KMS-11 (cell line): ENCODE measurements around the gene TOMM20.

Experiments
- H2AFZ ChIP-seq: fragments of 200-600 bp; sonication (generic); 2 replicates; pipeline ENCODE4 v1.6.1; 2016; ENCODE audit warnings: antibody characterized with exemption, mixed run types, low read depth
- H3K27ac ChIP-seq: fragments of 200-600 bp; sonication (generic); 2 replicates; pipeline ENCODE4 v1.6.1; 2016; ENCODE audit warnings: mild to moderate bottlenecking, mixed run types
- H3K27me3 ChIP-seq: fragments of 200-600 bp; sonication (generic); 2 replicates; pipeline ENCODE4 v1.6.1; 2017; ENCODE audit warnings: mild to moderate bottlenecking, low read depth, mixed run types, moderate library complexity; ENCODE audit not compliant: insufficient read depth
- H3K36me3 ChIP-seq: fragments of 200-600 bp; sonication (generic); 2 replicates; pipeline ENCODE4 v1.6.1; 2017; ENCODE audit warnings: mild to moderate bottlenecking, mixed run types; ENCODE audit not compliant: insufficient read depth
- H3K4me1 ChIP-seq: fragments of 200-600 bp; sonication (generic); 2 replicates; pipeline ENCODE4 v1.6.1; 2016; ENCODE audit warnings: mild to moderate bottlenecking, low read depth, mixed run types; ENCODE audit not compliant: poor library complexity, severe bottlenecking
- H3K4me2 ChIP-seq: fragments of 200-600 bp; sonication (generic); 2 replicates; pipeline ENCODE4 v1.7.0; 2016; ENCODE audit warnings: mild to moderate bottlenecking, mixed run types
- H3K4me3 ChIP-seq: fragments of 200-600 bp; sonication (generic); IDR thresholded peaks from 2 replicates; pipeline ENCODE4 v1.6.1; 2017; ENCODE audit warnings: low read depth, low read length, mixed read lengths; ENCODE audit not compliant: insufficient read depth
- H3K79me2 ChIP-seq: fragments of 200-600 bp; sonication (generic); 2 replicates; pipeline ENCODE4 v1.6.1; 2016; ENCODE audit warnings: low read depth, mixed run types; ENCODE audit not compliant: insufficient read depth
- H3K9ac ChIP-seq: fragments of 200-600 bp; sonication (generic); 2 replicates; pipeline ENCODE4 v1.6.1; 2016; ENCODE audit warnings: mild to moderate bottlenecking, mixed run types
- H4K20me1 ChIP-seq: fragments of 200-600 bp; sonication (generic); 2 replicates; pipeline ENCODE4 v1.6.1; 2016; ENCODE audit warnings: mild to moderate bottlenecking, mixed run types; ENCODE audit not compliant: insufficient read depth
- TF ChIP-seq, protein P1 (sequence below): fragments of 200-600 bp; sonication (generic); conservative IDR thresholded peaks from 2 replicates; pipeline ENCODE4 v1.6.1; 2017; ENCODE audit warnings: low read depth, mild to moderate bottlenecking, antibody characterized with exemption, low read length, moderate library complexity, mixed read lengths

The TOMM20 gene

GRCh38 chr1:235145639-235146038 lies 17.0 kb upstream of the TOMM20 start:
- no peak overlapping the region for H3K4me3 ChIP-seq
- H3K4me1 ChIP-seq = peaks cover 5% of the 10 kb centered on the region
- TF ChIP-seq, protein P1, sequence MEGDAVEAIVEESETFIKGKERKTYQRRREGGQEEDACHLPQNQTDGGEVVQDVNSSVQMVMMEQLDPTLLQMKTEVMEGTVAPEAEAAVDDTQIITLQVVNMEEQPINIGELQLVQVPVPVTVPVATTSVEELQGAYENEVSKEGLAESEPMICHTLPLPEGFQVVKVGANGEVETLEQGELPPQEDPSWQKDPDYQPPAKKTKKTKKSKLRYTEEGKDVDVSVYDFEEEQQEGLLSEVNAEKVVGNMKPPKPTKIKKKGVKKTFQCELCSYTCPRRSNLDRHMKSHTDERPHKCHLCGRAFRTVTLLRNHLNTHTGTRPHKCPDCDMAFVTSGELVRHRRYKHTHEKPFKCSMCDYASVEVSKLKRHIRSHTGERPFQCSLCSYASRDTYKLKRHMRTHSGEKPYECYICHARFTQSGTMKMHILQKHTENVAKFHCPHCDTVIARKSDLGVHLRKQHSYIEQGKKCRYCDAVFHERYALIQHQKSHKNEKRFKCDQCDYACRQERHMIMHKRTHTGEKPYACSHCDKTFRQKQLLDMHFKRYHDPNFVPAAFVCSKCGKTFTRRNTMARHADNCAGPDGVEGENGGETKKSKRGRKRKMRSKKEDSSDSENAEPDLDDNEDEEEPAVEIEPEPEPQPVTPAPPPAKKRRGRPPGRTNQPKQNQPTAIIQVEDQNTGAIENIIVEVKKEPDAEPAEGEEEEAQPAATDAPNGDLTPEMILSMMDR = no peak
- H3K79me2 ChIP-seq = 0 out of 2 replicates have a peak, but pooled peaks cover 9% of the 10 kb centered on the region
- H3K36me3 ChIP-seq = peaks cover 4% of the 10 kb centered on the region; the same call in 1 of the 2 replicates
- H3K27ac ChIP-seq = no peak overlapping the region
- H3K27me3 ChIP-seq = no peaks in the 10 kb centered on the region
- no peak overlapping the region for H3K4me2 ChIP-seq
- H2AFZ ChIP-seq = no peak overlapping the region
- H3K9ac ChIP-seq = no peak overlapping the region
- H4K20me1 ChIP-seq = no peaks in the 10 kb centered on the region

GRCh38 chr1:235142991-235143390 lies 14.4 kb upstream of the TOMM20 start:
- no peak overlapping the region for H2AFZ ChIP-seq
- no peaks in the 10 kb centered on the region for H3K27me3 ChIP-seq
- no peaks in the 10 kb centered on the region for H4K20me1 ChIP-seq
- peaks cover 5% of the 10 kb centered on the region for H3K4me1 ChIP-seq
- H3K79me2 ChIP-seq = 0 out of 2 replicates have a peak, but pooled peaks cover 9% of the 10 kb centered on the region
- H3K27ac ChIP-seq = no peak overlapping the region
- H3K36me3 ChIP-seq = peaks cover 4% of the 10 kb centered on the region; the same call in 1 of the 2 replicates
- no peak overlapping the region for H3K4me3 ChIP-seq
- TF ChIP-seq, protein P1 = no peak
- no peak overlapping the region for H3K9ac ChIP-seq
- no peak overlapping the region for H3K4me2 ChIP-seq

- no peak overlapping the region for H3K9ac ChIP-seq
- H3K4me2 ChIP-seq = no peak overlapping the region
- no peaks in the 10 kb centered on the region for H3K4me1 ChIP-seq
- TF ChIP-seq, protein P1 = no peak
- no peak overlapping the region for H3K4me3 ChIP-seq
- no peak overlapping the region for H3K27ac ChIP-seq
- 0 out of 2 replicates have a peak, but pooled peaks cover 3% of the 10 kb centered on the region for H3K79me2 ChIP-seq
- peaks cover 5% of the 10 kb centered on the region; the same call in 1 of the 2 replicates for H3K36me3 ChIP-seq
- no peaks in the 10 kb centered on the region for H3K27me3 ChIP-seq
- no peak overlapping the region for H2AFZ ChIP-seq
- H4K20me1 ChIP-seq = no peaks in the 10 kb centered on the region
Measured at GRCh38 chr1:235139315-235139714, 10.7 kb upstream of the TOMM20 start.

GRCh38 chr1:235138821-235139220 lies 10.2 kb upstream of the TOMM20 start:
- H4K20me1 ChIP-seq = no peaks in the 10 kb centered on the region
- H3K4me3 ChIP-seq = no peak overlapping the region
- no peak overlapping the region for H3K4me2 ChIP-seq
- no peak overlapping the region for H3K9ac ChIP-seq
- H3K27me3 ChIP-seq = no peaks in the 10 kb centered on the region
- H3K4me1 ChIP-seq = no peaks in the 10 kb centered on the region
- no peaks in the 10 kb centered on the region for H3K79me2 ChIP-seq
- no peak overlapping the region for H2AFZ ChIP-seq
- no peak overlapping the region for H3K27ac ChIP-seq
- TF ChIP-seq, protein P1 = no peak
- peaks cover 5% of the 10 kb centered on the region; the same call in 1 of the 2 replicates for H3K36me3 ChIP-seq
